K562 (cell line): ENCODE data around the gene WDR27. TPM values are rescaled to one million over a fixed set of nuclear protein-coding genes. Genes with fewer than 3 reads are reported as not detected.

Experiments used
- CHD2 ChIP-seq: IDR thresholded peaks from 2 replicates; pipeline ENCODE4 v1.6.1; 2011; ENCODE audit warnings: low read depth, low read length
- CLOCK ChIP-seq: fragments of 250-450 bp; sonication (Bioruptor Pico); IDR thresholded peaks from 2 replicates; pipeline ENCODE4 v1.4.0; 2020; ENCODE audit warnings: mild to moderate bottlenecking, moderate library complexity, borderline replicate concordance
- E2F8 ChIP-seq: fragments of 450-650 bp; IDR thresholded peaks from 2 replicates; pipeline ENCODE4 v1.7.1; 2018; ENCODE audit warnings: mild to moderate bottlenecking, low read depth; ENCODE audit not compliant: partially characterized antibody
- FIP1L1 ChIP-seq: fragments of 200-400 bp; formaldehyde crosslinking; IDR thresholded peaks from 2 replicates; pipeline ENCODE4 v1.6.1; 2018; ENCODE audit warnings: mild to moderate bottlenecking, low read depth, low read length; ENCODE audit not compliant: poor library complexity, severe bottlenecking
- HDAC2 ChIP-seq: fragments of 450-650 bp; IDR thresholded peaks from 2 replicates; pipeline ENCODE4 v1.6.1; 2016; ENCODE audit warnings: mild to moderate bottlenecking
- HNRNPH1 ChIP-seq: fragments of 200-400 bp; formaldehyde crosslinking; optimal IDR thresholded peaks from 2 replicates; pipeline ENCODE3; 2017; ENCODE audit warnings: low read depth, mild to moderate bottlenecking, low read length, moderate library complexity
- HNRNPLL ChIP-seq: fragments of 200-400 bp; formaldehyde crosslinking; IDR thresholded peaks from 2 replicates; pipeline ENCODE4 v1.6.1; 2017; ENCODE audit warnings: low read length, low read depth, mild to moderate bottlenecking; ENCODE audit not compliant: poor library complexity, severe bottlenecking
- HOXB6 ChIP-seq: fragments of 250-450 bp; sonication (Bioruptor Pico); IDR thresholded peaks from 2 replicates; pipeline ENCODE4 v1.5.1; 2022; ENCODE audit warnings: mild to moderate bottlenecking, borderline replicate concordance
- MAFK ChIP-seq: IDR thresholded peaks from 2 replicates; pipeline ENCODE4 v1.6.1; 2011; ENCODE audit warnings: low read length, improper control_type of control experiment
- NCOA1 ChIP-seq: fragments of 450-650 bp; IDR thresholded peaks from 2 replicates; pipeline ENCODE4 v1.6.1; 2016; ENCODE audit warnings: low read depth
- NONO ChIP-seq, 2 experiments: fragments of 200-400 bp in 1 of 2; fragments of 450-650 bp in 1 of 2; formaldehyde crosslinking in 1 of 2; IDR thresholded peaks; 2 replicates each; pipeline ENCODE4 v1.6.1; 2017; ENCODE audit warnings: low read depth in 2 of 2, mild to moderate bottlenecking in 2 of 2, moderate library complexity in 2 of 2, low read length in 1 of 2
- RNF2 ChIP-seq: sonication (generic); IDR thresholded peaks from 2 replicates; pipeline ENCODE4 v1.6.1; 2016
- SIRT6 ChIP-seq: IDR thresholded peaks from one replicate; pipeline ENCODE4 v1.6.1; 2012; ENCODE audit warnings: low read depth, mild to moderate bottlenecking, control low read depth, inconsistent platforms, low read length, moderate library complexity
- STAT5A ChIP-seq: IDR thresholded peaks from 2 replicates; pipeline ENCODE4 v1.6.1; 2012; ENCODE audit warnings: low read length, inconsistent platforms, borderline replicate concordance
- TGIF2 ChIP-seq: sonication (generic); formaldehyde crosslinking; IDR thresholded peaks from 2 replicates; pipeline ENCODE4 v1.8.1; 2022; ENCODE audit warnings: mild to moderate bottlenecking, missing genetic modification reagents, moderate library complexity
- TRIM24 ChIP-seq, 2 experiments: fragments of 450-650 bp; IDR thresholded peaks; 2 replicates each; pipeline ENCODE4 v1.6.1; 2016
- VEZF1 ChIP-seq: fragments of 200-800 bp; sonication (Bioruptor generic); IDR thresholded peaks from 2 replicates; pipeline ENCODE4 v1.6.1; 2017; ENCODE audit warnings: missing genetic modification characterization, missing compliant biosample characterization
- ZNF124 ChIP-seq: sonication (generic); formaldehyde crosslinking; IDR thresholded peaks from 2 replicates; pipeline ENCODE4 v1.8.1; 2022; ENCODE audit warnings: missing genetic modification reagents
- ZNF277 ChIP-seq: fragments of 250-450 bp; sonication (Bioruptor Pico); IDR thresholded peaks from 2 replicates; pipeline ENCODE4 v1.8.0; 2022; ENCODE audit warnings: inconsistent platforms, mild to moderate bottlenecking, moderate library complexity, borderline replicate concordance
- ZNF282 ChIP-seq: sonication (generic); formaldehyde crosslinking; IDR thresholded peaks from 2 replicates; pipeline ENCODE4 v1.8.1; 2023; ENCODE audit warnings: missing genetic modification reagents
- polyA plus RNA-seq, 8 experiments: library from polyadenylated mRNA; depleted of rRNA in 4 of 8; stranded (reverse) in 5 of 8; unstranded in 3 of 8; fragments of >200 nt; fragmentation: Nextera tagmentation in 2 of 8; fragmentation: Illumina TruSeq in 1 of 8; extraction: Ambion mirVana in 2 of 8; extraction: Trizol in 1 of 8; gene quantifications; 2 replicates each; pipeline versions ENCODE4 v1.2.1 to v1.2.3, GENCODE V29; 2011 to 2014; ENCODE audit warnings: inconsistent platforms in 1 of 8, missing spikeins in 1 of 8
- total RNA-seq, 7 experiments: library from RNA; depleted of rRNA in 6 of 7; stranded (reverse); fragments of >200 nt in 6 of 7; fragmentation: Illumina TruSeq in 2 of 7; extraction: Trizol in 2 of 7; gene quantifications; 2 replicates each; pipeline versions ENCODE4 v1.2.1 to v1.2.3, GENCODE V29; 2011 to 2021; ENCODE audit warnings: low replicate concordance in 1 of 7

Gene WDR27
- total and polyA plus RNA-seq, 9 of the 15 experiments (the other 6 are each of a cell fraction or from before 2014, with no cell fraction given), result 4.3 to 77.2 (median 22.7) TPM

- TF ChIP-seq ZNF277 (CRISPR knock-in tag), result no peak
- no peak for TF ChIP-seq TRIM24 (IDR thresholded peaks at IDR 0.05)
- no peak for TF ChIP-seq NCOA1
- peak in 1 of 2 experiments; percentile 86; a peak in 2 of 4 replicates for TF ChIP-seq NONO (IDR thresholded peaks at IDR 0.05; ENCODE audit: low read depth in 2 of 2, low read length in 1 of 2)
- TF ChIP-seq RNF2, result no peak
- no peak for TF ChIP-seq ZNF282 (CRISPR knock-in tag)
- no peak for TF ChIP-seq MAFK
- no peak for TF ChIP-seq FIP1L1
- no peak for TF ChIP-seq SIRT6
- no peak for TF ChIP-seq STAT5A
- no peak for TF ChIP-seq CHD2
- TF ChIP-seq HDAC2, result no peak
- TF ChIP-seq HNRNPLL, result no peak
- no peak for TF ChIP-seq E2F8
- no peak for TF ChIP-seq ZNF124 (CRISPR knock-in tag)
- no peak for TF ChIP-seq CLOCK (CRISPR knock-in tag)
- no peak for TF ChIP-seq TGIF2 (CRISPR knock-in tag)
- TF ChIP-seq HNRNPH1, result no peak
- TF ChIP-seq HOXB6, result no peak
- TF ChIP-seq VEZF1, result peak; percentile 47; the same call in 1 of the 2 replicates
Measured at GRCh38 chr6:169723200-169723909, 21.5 kb upstream of the WDR27 start (continued).
